NCI-H446 (cell line): ENCODE data around the gene RAB3C.
"Not testable (repeated sequence)": the region's sequence is repeated elsewhere in the genome, so short reads cannot be mapped to it uniquely, and the experiment has no call there.

Experiments
- DNase-seq, 2 experiments: peaks; one replicate each; lab custom pipeline; 2025; lab: John Stamatoyannopoulos, UW

RAB3C gene, protein sequence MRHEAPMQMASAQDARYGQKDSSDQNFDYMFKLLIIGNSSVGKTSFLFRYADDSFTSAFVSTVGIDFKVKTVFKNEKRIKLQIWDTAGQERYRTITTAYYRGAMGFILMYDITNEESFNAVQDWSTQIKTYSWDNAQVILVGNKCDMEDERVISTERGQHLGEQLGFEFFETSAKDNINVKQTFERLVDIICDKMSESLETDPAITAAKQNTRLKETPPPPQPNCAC

DNA sequence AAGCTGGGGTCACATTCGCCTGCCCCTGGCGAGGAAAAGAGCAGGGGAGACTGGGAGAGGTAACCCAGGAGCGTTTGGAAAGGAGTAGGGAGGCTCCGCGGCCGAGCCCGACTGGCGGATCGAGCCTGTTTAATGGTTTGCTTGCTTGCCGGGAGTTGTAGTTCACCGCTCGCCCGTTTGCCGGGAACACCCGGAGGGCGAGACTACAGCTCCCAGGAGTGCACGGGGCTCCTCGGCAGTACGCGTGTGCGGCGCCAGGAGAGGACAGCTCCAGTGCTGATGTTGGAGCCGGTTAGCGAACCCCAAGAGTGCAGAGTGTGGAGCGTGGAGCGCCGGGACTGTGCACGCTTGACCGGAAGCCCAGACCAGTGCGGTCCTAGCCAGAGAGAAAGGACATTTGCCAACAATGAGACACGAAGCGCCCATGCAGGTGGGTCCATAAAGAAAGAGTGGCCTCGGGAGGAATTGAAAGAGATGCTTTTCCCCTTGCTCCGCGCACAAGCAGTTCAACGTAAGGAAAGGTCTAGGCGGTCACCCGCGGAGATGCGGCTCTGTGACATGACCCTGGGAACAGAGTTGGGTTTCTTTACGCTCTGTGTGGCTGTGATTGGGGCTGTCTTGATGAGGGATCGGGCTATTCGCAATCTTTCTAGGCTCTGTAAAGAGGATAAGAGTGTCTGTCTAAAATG is at the start of gene RAB3C:
Gene RAB3C (plus strand): TSS at position 273 of the 689 bp plus-strand sequence. CDS start 134 bp downstream, at position 407.
- DNase-seq, result peak; percentile 88 to 94

DNA sequence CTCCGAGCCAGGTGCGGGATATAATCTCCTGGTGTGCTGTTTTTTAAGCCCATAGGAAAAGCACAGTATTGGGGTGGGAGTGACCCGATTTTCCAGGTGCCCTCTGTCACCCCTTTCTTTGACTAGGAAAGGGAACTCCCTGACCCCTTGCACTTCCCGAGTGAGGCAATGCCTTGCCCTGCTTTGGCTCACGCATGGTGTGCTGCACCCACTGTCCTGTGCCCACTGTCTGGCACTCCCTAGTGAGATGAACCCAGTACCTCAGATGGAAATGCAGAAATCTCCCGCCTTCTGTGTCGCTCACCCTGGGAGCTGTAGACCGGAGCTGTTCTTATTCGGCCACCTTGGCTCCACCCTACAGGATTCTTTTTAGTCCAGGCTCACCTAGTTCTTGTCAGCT is 40.9 kb upstream of the RAB3C start:
- DNase-seq, result not testable (repeated sequence)

DNA sequence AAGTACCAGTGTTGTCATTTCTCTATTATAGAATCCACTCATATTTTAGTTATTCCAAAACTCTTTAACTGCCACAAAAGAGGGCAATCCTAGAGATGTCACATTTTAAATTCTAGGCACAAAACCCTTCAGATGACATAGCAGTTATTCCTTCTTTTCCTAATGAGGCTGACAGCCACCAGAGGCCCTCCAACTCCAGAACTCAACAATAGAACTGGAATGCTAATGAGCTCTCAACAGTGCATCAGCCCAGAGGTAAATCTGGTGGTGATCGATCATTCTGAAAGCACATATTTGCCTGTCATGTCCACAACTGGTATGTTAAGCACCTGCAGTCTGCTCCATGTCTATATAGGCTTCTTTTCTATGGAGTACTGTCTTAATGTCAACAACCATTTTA is 40.2 kb upstream of the RAB3C start:
- no peak for DNase-seq

DNA sequence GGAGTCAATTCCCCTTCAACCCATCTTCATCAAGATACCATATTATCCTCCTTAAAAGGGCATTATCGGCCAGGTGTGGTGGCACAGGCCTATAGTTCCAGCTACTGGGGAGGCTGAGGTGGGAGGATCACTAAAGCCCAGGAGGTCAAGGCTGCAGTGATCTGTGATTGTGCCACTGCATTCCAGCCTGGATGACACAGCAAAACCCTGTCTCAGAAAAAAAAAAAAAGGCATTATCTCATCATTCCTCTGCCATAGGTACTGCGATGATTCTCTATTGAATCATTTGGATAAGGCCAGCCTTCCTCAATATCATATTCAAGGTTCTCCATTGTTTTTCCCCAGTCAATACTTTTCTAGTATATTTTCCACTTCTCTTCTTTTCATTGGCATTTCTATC is 39.2 kb upstream of the RAB3C start:
- DNase-seq, result no peak

DNA sequence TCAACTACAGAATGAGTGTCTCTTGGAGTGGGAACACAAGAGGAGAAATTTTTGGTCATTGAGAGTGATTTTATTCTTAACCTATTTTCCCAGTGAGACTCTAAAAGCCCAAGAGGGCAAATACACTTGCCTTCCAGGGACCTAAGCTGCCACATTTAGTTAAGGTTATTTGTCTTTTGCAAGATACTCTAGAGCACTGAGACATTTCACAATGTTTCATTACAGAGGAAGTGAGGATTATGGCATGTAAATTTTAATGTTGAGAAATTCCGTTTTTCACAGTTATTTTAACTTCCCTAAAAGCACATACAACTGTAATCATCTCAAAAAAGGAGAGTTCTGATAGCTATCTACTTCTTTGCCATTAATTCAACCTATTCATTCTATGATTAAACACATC is 38.7 kb upstream of the RAB3C start:
- no peak for DNase-seq

DNA sequence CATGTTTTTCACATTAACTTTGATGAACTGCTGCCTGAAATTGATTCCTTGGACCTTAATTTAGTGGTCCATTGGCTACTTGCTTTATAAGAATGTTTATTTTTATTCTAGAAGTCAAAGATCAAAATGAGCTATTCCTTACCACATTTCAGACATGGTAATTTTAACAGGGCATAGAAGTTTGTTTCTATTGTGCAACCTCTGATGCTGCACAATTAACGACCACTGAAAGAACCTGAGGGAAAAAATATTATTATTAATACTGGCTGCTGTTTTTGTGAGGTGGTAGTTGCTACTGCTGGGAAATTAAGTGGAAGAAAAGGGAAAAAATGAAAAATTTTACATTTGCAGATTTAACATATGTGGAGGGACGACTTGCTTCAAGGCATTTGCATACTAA is 37.9 kb upstream of the RAB3C start:
- DNase-seq, result no peak

DNA sequence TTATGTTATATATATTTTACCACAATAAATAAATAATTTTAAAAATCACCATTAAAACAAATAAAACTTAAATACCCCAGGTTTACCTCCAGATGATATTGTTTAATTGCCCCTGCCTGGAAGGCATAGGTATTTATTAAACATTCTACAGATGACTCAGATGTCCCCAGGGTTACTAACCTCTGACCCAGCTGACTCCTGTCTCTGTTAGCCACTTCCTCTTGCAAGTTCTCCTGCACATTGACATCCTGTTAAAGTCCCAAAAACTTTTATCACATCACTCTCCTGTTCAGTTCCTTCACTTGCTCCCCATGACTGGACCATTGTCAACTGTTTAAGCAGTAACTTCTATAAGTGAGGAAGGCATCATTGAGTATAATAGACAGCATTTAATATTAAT is 37.0 kb upstream of the RAB3C start:
- DNase-seq, result no peak

DNA sequence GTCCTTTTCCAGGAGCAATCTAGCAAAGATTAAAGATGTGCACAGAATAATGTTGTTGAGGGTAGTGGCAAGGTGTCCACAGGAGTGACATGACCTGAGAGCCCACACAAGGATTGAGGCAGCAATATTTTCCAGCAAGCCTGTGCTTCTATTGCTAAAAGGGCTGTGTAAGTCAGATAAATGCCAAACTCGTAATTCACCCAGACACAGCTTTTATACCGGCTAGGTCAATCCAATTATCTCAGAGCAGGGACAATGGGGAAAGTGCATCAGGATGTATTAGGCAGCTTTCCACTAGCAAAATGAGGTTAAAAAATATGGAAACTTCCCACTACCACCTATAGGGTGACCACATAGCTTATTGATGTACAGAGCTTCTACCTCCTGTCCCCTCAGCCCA is 34.8 kb upstream of the RAB3C start:
- DNase-seq, result no peak

DNA sequence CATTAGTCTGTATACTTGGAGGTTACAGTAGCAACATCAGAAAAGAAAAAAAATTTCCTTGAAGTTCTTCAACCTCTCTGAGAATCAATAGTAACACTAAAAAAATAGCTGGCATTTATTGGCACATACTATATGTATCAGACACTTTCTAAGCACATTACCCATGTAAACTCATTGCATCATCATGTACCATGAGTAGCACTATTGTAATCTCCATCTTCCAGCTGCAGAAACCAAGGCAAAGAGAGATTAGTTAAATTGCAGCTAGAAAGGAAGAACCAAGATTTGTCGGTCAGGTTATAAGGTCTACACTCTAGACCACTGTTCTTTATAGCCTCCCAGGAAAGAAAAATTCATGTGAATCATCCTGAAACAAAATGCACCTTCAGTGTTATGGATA is 31.4 kb upstream of the RAB3C start:
- no peak for DNase-seq

DNA sequence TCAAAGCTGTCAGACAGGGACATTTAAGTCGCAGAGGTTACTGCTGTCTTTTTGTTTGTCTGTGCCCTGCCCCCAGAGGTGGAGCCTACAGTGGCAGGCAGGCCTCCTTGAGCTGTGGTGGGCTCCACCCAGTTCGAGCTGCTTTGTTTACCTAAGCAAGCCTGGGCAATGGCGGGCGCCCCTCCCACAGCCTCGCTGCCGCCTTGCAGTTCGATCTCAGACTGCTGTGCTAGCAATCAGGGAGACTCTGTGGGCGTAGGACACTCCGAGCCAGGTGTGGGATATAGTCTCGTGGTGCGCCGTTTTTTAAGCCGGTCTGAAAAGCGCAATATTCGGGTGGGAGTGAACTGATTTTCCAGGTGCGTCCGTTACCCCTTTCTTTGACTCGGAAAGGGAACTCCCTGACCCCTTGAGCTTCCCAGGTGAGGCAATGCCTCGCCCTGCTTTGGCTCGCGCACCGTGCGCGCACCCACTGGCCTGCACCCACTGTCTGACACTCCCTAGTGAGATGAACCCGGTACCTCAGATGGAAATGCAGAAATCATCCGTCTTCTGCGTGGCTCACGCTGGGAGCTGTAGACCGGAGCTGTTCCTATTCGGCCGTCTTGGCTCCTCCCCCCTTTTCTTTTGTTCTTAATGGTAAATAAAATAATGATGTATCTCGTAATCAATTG is 25.1 kb upstream of the RAB3C start:
- not testable (repeated sequence) for DNase-seq

DNA sequence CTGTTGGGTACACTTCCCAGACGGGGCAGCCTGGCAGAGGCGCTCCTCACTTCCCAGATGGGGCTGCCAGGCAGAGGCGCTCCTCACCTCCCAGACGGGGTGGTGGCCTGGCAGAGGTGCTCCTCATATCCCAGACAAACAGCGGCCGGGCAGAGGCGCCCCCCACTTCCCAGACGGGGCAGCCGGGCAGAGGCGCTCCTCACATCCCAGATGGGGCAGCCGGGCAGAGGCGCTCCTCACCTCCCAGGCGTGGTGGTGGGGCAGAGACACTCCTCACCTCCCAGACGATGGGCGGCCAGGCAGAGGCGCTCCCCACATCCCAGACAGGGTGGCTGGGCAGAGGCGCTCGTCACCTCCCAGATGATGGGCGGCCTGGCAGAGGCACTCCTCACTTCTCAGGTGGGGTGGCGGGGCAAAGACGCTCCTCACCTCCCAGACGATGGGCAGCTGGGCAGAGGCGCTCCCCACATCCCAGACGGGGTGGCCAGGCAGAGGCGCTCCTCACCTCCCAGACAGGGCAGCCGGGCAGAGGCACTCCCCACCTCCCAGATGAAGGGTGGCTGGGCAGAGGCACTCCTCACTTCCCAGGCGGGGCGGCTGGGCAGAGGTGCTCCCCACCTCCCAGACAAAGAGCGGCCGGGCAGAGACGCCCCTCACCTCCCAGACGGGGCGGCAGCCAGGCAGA is 19.7 kb upstream of the RAB3C start:
- not testable (repeated sequence) for DNase-seq

DNA sequence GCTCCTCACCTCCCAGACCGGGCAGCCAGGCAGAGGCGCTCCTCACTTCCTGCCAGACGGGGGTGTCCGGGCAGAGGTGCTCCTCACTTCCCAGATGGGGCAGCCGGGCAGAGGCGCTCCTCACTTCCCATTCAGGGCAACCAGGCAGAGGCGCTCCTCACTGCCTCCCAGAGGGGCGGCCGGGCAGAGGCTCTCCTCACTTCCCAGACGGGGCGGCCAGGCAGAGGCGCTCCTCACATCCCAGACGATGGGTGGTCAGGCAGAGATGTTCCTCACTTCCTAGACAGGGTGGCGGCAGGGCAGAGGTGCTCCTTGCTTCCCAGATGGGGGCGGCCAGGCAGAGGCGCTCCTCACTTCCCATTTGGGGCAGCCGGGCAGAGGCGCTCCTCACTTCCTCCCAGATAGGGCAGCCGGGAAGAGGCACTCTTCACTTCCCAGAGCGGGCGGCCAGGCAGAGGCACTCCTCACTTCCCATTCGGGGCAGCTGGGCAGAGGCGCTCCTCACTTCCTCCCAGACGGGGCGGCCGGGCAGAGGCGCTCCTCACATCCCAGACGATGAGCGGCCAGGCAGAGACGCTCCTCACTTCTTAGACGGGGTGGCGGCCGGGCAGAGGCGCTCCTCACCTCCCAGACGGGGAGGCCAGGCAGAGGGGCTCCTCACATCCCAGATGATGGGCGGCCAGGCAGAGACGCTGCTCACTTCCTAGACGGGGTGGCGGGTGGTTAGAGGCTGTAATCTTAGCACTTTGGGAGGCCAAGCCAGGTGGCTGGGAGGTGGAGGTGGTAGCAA is 18.6 kb upstream of the RAB3C start:
- DNase-seq, result not testable (repeated sequence)

DNA sequence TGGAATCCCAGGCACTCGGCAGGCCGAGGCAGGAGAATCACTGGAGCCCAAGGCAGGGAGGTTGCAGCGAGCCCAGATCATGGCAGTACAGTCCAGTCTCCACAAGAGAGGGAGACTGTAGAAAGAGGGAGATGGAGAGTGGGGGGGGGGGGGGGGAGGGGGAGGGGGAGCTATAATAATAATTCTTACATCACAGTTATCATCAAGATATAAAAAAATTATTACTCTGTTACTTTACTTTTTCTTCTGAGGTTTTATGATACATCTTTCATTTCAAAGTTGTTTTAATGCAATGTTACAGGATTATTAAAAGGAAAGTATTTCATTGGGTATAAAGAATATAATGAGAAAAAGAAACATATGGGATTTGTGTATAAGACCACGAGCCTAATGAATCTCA is 17.8 kb upstream of the RAB3C start:
- DNase-seq, result no peak

DNA sequence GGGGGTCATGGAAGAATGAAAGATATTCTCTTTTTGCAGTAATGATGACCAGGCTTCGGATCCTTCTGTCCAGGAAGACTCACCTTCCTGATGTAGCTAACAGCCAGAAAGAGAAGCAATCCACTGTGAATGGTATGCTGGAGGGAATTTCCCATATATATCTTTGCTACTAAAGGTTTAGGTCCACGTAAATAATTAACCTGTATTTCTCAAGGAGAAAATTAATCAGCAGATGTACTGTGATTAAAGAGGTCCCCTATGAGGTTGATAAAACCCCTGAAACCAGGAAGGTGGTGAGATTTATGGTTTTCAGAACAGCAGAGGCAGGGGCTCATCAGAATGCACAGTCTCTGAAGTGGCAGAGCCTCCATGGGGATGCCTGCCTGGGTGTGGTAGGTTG is 11.4 kb upstream of the RAB3C start:
- no peak for DNase-seq

DNA sequence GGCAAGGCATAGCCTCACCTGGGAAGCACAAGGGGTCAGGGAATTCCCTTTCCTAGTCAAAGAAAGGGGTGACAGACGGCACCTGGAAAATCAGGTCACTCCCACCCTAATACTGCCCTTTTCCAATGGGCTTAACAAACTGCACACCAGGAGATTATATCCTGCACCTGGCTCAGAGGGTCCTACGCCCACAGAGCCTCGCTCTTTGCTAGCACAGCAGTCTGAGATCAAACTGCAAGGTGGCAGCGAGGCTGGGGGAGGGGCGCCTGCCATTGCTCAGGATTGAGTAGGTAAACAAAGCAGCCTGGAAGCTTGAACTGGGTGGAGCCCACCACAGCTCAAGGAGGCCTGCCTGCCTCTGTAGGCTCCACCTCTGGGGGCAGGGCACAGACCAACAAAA is 9.9 kb upstream of the RAB3C start:
- DNase-seq, result not testable (repeated sequence)

DNA sequence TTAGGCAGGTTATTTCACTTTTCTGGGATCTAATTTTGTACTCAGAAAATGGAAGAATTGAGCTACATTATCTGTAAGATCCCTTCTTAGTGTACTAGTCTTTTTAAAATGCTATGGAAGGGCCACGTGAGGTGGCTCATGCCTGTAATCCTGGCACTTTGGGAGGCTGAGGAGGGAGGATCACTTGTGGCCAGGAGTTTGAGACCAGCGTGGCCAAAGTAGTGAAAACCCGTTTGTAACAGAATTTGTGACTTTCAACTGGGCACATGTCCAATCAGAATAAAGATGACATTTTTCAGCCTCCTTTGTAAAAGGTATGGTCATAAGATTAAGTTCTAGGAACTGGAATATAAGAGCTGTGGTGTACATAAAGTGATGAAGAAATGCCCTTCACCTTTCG is 3.1 kb upstream of the RAB3C start:
- no peak for DNase-seq

DNA sequence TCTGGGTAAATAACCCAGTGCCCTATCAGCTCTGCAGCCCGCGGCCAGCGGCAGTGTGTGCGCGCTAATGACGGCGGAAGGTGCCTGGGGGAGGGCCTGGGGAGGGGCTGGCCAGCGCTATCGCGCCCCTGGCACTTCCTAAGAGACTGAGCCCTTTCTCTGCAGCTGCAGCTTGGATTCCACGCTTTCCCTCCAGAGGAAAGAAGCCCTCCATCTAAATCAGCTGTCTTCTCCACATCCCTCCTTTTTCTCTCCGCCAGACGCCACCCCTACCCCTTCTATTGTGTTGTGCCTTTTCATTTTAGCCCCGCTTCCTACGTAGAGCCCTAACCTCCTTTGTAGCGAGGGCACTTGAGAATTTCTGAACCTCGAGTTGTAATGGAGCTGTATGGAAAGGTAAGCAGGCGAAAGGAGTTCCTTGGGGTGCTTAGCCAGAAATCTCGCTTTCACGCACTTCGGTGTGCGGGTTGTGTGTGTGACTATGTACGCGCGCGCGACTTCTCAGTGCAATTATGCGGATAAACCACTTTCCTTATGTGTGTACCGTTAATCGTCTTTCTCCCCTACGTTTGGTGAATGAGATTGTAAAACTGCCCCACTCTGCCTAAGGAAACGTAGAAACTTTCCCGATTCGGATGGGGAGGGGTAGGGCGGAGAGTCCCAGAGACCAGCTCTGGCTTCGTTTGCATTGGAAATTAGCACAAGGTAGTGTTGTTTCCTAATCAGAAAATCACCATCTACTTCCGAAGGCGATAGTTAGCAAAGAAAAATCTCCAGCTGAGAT is 664 bp upstream of the RAB3C start:
- DNase-seq, result peak; percentile 29 to 66

DNA sequence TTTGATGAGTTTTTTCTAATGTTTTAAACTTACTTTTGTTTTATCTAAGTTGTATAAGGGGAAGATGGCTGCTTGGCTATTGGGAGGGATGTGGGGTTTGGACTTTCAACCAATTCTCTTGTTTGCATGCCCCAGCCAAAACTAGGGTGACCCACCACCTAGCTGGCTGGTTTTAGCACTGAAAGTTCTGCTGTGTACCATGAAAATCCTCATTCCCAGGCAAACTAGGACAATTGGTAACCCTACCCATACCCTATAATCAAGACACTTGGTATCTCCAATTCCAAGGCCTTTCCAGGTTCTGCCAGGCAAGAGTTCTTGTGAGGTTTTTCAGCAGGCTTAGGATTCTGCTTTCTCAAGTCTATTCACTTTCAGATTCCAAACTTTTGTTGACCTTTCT is 13.1 kb downstream of the RAB3C start:
- no peak for DNase-seq

DNA sequence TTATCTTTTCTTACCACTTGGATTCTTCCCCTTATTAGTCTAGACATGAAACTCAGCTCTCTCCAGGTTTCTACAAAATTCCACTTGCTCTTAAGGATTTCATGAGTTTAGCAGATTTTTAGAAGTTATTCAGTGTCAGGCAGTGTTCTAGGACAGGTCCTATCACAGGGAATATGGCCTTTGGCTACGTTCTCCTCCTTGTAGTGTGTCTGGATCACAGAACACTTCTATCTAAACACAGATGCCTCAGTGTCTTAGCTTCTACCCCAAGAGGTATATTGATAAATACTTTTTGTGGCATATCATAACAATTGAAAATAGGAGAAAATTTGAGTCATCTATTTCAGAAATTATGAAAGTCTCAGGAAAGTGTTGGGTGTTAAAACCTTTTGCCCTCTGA is 15.6 kb downstream of the RAB3C start:
- DNase-seq, result no peak

DNA sequence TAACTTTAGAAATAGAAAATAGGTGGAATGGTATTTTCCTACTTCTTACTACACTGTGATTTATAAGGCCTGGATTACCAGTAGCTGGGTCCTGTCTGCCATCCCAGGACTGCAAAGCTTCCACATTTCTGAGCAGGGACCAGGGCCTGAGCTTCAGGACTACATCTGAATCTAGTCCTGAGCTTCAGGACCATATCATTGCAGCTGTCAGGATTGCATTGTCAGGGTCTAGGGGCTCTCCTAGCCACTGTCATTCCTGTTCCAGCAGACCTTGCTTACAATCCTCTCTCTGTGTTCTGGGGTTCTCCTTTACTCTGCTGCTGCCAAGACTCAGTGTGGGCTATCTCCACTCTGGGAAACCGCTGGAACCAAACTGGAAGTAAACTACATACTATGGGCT is 16.3 kb downstream of the RAB3C start:
- DNase-seq, result no peak

DNA sequence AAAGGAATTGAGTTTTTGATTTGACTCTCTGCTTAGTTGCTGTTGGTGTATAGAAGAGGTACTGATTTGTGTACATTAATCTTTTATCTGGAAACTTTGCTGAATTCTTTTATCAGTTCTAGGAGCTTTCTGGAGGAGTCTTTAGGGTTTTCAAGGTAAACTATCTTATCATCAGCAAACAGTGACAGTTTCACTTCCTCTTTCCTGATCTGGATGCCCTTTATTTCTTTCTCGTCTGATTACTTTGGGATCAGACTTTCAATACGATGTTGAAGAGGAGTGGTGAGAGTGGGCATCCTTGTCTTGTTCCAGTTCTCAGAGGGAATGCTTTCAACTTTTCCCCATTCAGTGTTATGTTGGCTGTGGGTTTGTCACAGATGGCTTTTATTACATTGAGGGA is 17.7 kb downstream of the RAB3C start:
- not testable (repeated sequence) for DNase-seq
